Right atrium auricular region (tissue), 2 donors: Measurements from ENCODE around the gene CRAT. TPM values are rescaled to one million over a fixed set of nuclear protein-coding genes. Genes with fewer than 3 reads are reported as not detected.

ENCODE experiments used
- DNase-seq: peaks from one replicate; pipeline ENCODE4 v3.0.0-alpha.2; 2019; ENCODE audit warnings: low spot score
- H3K27ac ChIP-seq, 2 donors: fragments of 200-600 bp; sonication (generic); 1 replicate in 1 of 2; 2 replicates in 1 of 2; pipeline ENCODE4 v1.5.1; 2016 to 2019
- H3K27me3 ChIP-seq, 2 donors: fragments of 200-600 bp; sonication (generic); one replicate each; pipeline versions ENCODE4 v1.5.1 to v1.6.0; 2017 to 2019
- H3K36me3 ChIP-seq: fragments of 200-600 bp; sonication (generic); one replicate; pipeline ENCODE4 v1.5.1; 2016
- H3K4me1 ChIP-seq, 2 donors: fragments of 200-600 bp; sonication (generic); one replicate each; pipeline versions ENCODE4 v1.5.1 to v1.6.0; 2017 to 2019
- H3K4me3 ChIP-seq, 2 donors: fragments of 200-600 bp; sonication (generic); 1 replicate in 1 of 2; 2 replicates in 1 of 2; pipeline ENCODE4 v1.5.1; 2017 to 2019; ENCODE audit warnings: mild to moderate bottlenecking in 1 of 2, moderate library complexity in 1 of 2
- H3K9me3 ChIP-seq, 2 donors: fragments of 200-600 bp; sonication (generic); one replicate each; pipeline ENCODE4 v1.5.1; 2019
- CTCF ChIP-seq, 2 donors: fragments of 200-600 bp; sonication (generic); IDR thresholded peaks; one replicate each; pipeline ENCODE4 v1.5.1; 2019; ENCODE audit warnings: antibody characterized with exemption in 2 of 2
- total RNA-seq, 2 donors: library from RNA; depleted of rRNA; stranded (reverse); fragments of >200 nt; gene quantifications; one replicate each; pipeline ENCODE4 v1.1.0, GENCODE V29; 2016

CRAT gene
- total RNA-seq, 2 donors from 2014 or later = 73.0 to 75.0 TPM

- Histone ChIP-seq H3K4me1 (peaks cover 0 to 9% of the 10 kb centered on the region in 2 donors), H3K36me3 (peaks cover 27% of the 10 kb centered on the region), H3K9me3 (no peaks in the 10 kb centered on the region), H3K4me3 (no peak overlapping the region), H3K27me3 (no peaks in the 10 kb centered on the region), H3K27ac (no peak overlapping the region)
- no peak for DNase-seq
- no peak for TF ChIP-seq CTCF (IDR thresholded peaks at IDR 0.05)
Measured at GRCh38 chr9:129101279-129101678, 9.3 kb downstream of the CRAT start.

GRCh38 chr9:129100383-129101169 is 10.0 kb downstream of the CRAT start:
- peaks cover 29% of the 10 kb centered on the region for H3K36me3 ChIP-seq

GRCh38 chr9:129098328-129098727 is 12.3 kb downstream of the CRAT start:
- TF ChIP-seq CTCF (IDR thresholded peaks at IDR 0.05) = no peak
- H3K9me3 ChIP-seq = no peaks in the 10 kb centered on the region
- no peaks in the 10 kb centered on the region for H3K27me3 ChIP-seq
- no peak overlapping the region for H3K4me3 ChIP-seq
- no peak for DNase-seq
- H3K27ac ChIP-seq = no peak overlapping the region
- peaks cover 38% of the 10 kb centered on the region for H3K36me3 ChIP-seq
- H3K4me1 ChIP-seq = peaks cover 0 to 12% of the 10 kb centered on the region in 2 donors

More at GRCh38 chr9:129100383-129101169, 10.0 kb downstream of the CRAT start:
- no peaks in the 10 kb centered on the region for H3K27me3 ChIP-seq
- DNase-seq = no peak
- H3K9me3 ChIP-seq = no peaks in the 10 kb centered on the region
- no peak overlapping the region for H3K4me3 ChIP-seq
- TF ChIP-seq CTCF (IDR thresholded peaks at IDR 0.05) = no peak
- no peak overlapping the region for H3K27ac ChIP-seq
- H3K4me1 ChIP-seq = peaks cover 0 to 9% of the 10 kb centered on the region in 2 donors

- DNase-seq = no peak
- no peak for TF ChIP-seq CTCF (IDR thresholded peaks at IDR 0.05)
- Histone ChIP-seq H3K4me3 (no peak overlapping the region), H3K9me3 (no peaks in the 10 kb centered on the region), H3K27me3 (no peaks in the 10 kb centered on the region), H3K36me3 (peaks cover 38% of the 10 kb centered on the region), H3K4me1 (peaks cover 0 to 7% of the 10 kb centered on the region in 2 donors), H3K27ac (no peak overlapping the region)
Measured at GRCh38 chr9:129097671-129098306, 12.8 kb downstream of the CRAT start.

- no peak overlapping the region for H3K4me3 ChIP-seq
- H3K36me3 ChIP-seq = peaks cover 38% of the 10 kb centered on the region
- no peaks in the 10 kb centered on the region for H3K27me3 ChIP-seq
- no peaks in the 10 kb centered on the region for H3K9me3 ChIP-seq
- TF ChIP-seq CTCF (IDR thresholded peaks at IDR 0.05) = no peak
- no peak for DNase-seq
- no peak overlapping the region for H3K27ac ChIP-seq
- peaks cover 0 to 7% of the 10 kb centered on the region in 2 donors for H3K4me1 ChIP-seq
Measured at GRCh38 chr9:129095908-129096307, 14.7 kb downstream of the CRAT start.
